ENCODE measurements around the gene SLCO2B1. TPM values are rescaled to one million over a fixed set of nuclear protein-coding genes. Genes with fewer than 3 reads are reported as not detected.

SLCO2B1 gene
- total and polyA plus RNA-seq, 2 experiments from 2014 or later: not detected

GRCh38 chr11:75160880-75161279, 10.0 kb downstream of the SLCO2B1 start:
- no peaks in the 10 kb centered on the region for H3K9me3 ChIP-seq (ENCODE audit: low read depth)
- no peaks in the 10 kb centered on the region for H3F3A ChIP-seq (ENCODE audit: insufficient read depth)
- in situ Hi-C loops (cut with MboI): no loop called here
- H3K27me3 ChIP-seq (replicated peaks; ENCODE audit: insufficient read depth): peaks cover 25% of the 10 kb centered on the region
- no peak overlapping the region for H2AFZ ChIP-seq
- H3K9me2 ChIP-seq (ENCODE audit: insufficient read depth): no peaks in the 10 kb centered on the region
- H3K4me2 ChIP-seq (ENCODE audit: unreplicated experiment): no peak overlapping the region
- WGBS, 2 experiments (ENCODE audit: low coverage in 1 of 2, low lambda C conversion rate in 2 of 2, missing lambda C conversion rate in 2 of 2): 73 to 78% methylated on average over 1 of the region's 1 CpG
- no peak for DNase-seq
- TF ChIP-seq EZH2 (IDR thresholded peaks at IDR 0.05; ENCODE audit: insufficient read depth, poor library complexity, severe bottlenecking): no peak
- no peak for TF ChIP-seq EZH2phosphoT487 (IDR thresholded peaks at IDR 0.05; ENCODE audit: insufficient read depth, low read depth)
- H4K20me1 ChIP-seq (ENCODE audit: insufficient read depth): no peaks in the 10 kb centered on the region
- no peaks in the 10 kb centered on the region for H3K79me2 ChIP-seq (ENCODE audit: insufficient read depth)
- H3K9ac ChIP-seq: no peak overlapping the region
- H3K4me1 ChIP-seq (ENCODE audit: insufficient read depth): no peaks in the 10 kb centered on the region
- H3K36me3 ChIP-seq (ENCODE audit: low read depth): no peaks in the 10 kb centered on the region
- no peak overlapping the region for H3K4me3 ChIP-seq
- no peak overlapping the region for H3K27ac ChIP-seq

GRCh38 chr11:75161506-75162095, 10.7 kb downstream of the SLCO2B1 start:
- Histone ChIP-seq H3K36me3 (ENCODE audit: low read depth) (no peaks in the 10 kb centered on the region), H3K27me3 (replicated peaks; ENCODE audit: insufficient read depth) (peaks cover 25% of the 10 kb centered on the region), H3K79me2 (ENCODE audit: insufficient read depth) (no peaks in the 10 kb centered on the region), H3K9ac (no peak overlapping the region), H3K4me1 (ENCODE audit: insufficient read depth) (no peaks in the 10 kb centered on the region), H3K4me3 (no peak overlapping the region), H3K4me2 (ENCODE audit: unreplicated experiment) (no peak overlapping the region), H4K20me1 (ENCODE audit: insufficient read depth) (no peaks in the 10 kb centered on the region), H3K27ac (no peak overlapping the region), H3K9me2 (ENCODE audit: insufficient read depth) (no peaks in the 10 kb centered on the region), H3F3A (ENCODE audit: insufficient read depth) (no peaks in the 10 kb centered on the region), H2AFZ (no peak overlapping the region), H3K9me3 (ENCODE audit: low read depth) (no peaks in the 10 kb centered on the region)
- WGBS, 2 experiments (ENCODE audit: low coverage in 1 of 2, low lambda C conversion rate in 2 of 2, missing lambda C conversion rate in 2 of 2): 30 to 32% methylated on average over 5 of the region's 5 CpGs
- in situ Hi-C loops (cut with MboI): no loop called here
- TF ChIP-seq EZH2phosphoT487 (IDR thresholded peaks at IDR 0.05; ENCODE audit: insufficient read depth, low read depth) (no peak), EZH2 (IDR thresholded peaks at IDR 0.05; ENCODE audit: insufficient read depth, poor library complexity, severe bottlenecking) (no peak)
- no peak for DNase-seq

GRCh38 chr11:75162954-75163353, 12.0 kb downstream of the SLCO2B1 start:
- Histone ChIP-seq H3K9me2 (ENCODE audit: insufficient read depth) (no peaks in the 10 kb centered on the region), H3F3A (ENCODE audit: insufficient read depth) (no peaks in the 10 kb centered on the region), H3K9me3 (ENCODE audit: low read depth) (no peaks in the 10 kb centered on the region), H2AFZ (no peak overlapping the region), H3K27ac (no peak overlapping the region), H3K4me3 (no peak overlapping the region), H3K27me3 (replicated peaks; ENCODE audit: insufficient read depth) (peaks cover 33% of the 10 kb centered on the region), H3K4me2 (ENCODE audit: unreplicated experiment) (no peak overlapping the region), H3K9ac (no peak overlapping the region), H3K79me2 (ENCODE audit: insufficient read depth) (no peaks in the 10 kb centered on the region), H3K4me1 (ENCODE audit: insufficient read depth) (no peaks in the 10 kb centered on the region), H4K20me1 (ENCODE audit: insufficient read depth) (no peaks in the 10 kb centered on the region), H3K36me3 (ENCODE audit: low read depth) (no peaks in the 10 kb centered on the region)
- no peak for TF ChIP-seq EZH2phosphoT487 (IDR thresholded peaks at IDR 0.05; ENCODE audit: insufficient read depth, low read depth)
- no peak for TF ChIP-seq EZH2 (IDR thresholded peaks at IDR 0.05; ENCODE audit: insufficient read depth, poor library complexity, severe bottlenecking)
- no peak for DNase-seq
- in situ Hi-C loops (cut with MboI): no loop called here
- WGBS, 2 experiments (ENCODE audit: low coverage in 1 of 2, low lambda C conversion rate in 2 of 2, missing lambda C conversion rate in 2 of 2): 41 to 45% methylated on average over 7 of the region's 7 CpGs

- no peaks in the 10 kb centered on the region for H4K20me1 ChIP-seq (ENCODE audit: insufficient read depth)
- in situ Hi-C loops (cut with MboI): no loop called here
- TF ChIP-seq EZH2 (IDR thresholded peaks at IDR 0.05; ENCODE audit: insufficient read depth, poor library complexity, severe bottlenecking): no peak
- no peak for TF ChIP-seq EZH2phosphoT487 (IDR thresholded peaks at IDR 0.05; ENCODE audit: insufficient read depth, low read depth)
- no peak overlapping the region for H3K4me3 ChIP-seq
- peaks cover 43% of the 10 kb centered on the region for H3K27me3 ChIP-seq (replicated peaks; ENCODE audit: insufficient read depth)
- no peaks in the 10 kb centered on the region for H3F3A ChIP-seq (ENCODE audit: insufficient read depth)
- H3K4me2 ChIP-seq (ENCODE audit: unreplicated experiment): no peak overlapping the region
- H3K27ac ChIP-seq: no peak overlapping the region
- 36 to 40% methylated on average over 24 of the region's 25 CpGs for WGBS, 2 experiments (ENCODE audit: low coverage in 1 of 2, low lambda C conversion rate in 2 of 2, missing lambda C conversion rate in 2 of 2)
- H3K4me1 ChIP-seq (ENCODE audit: insufficient read depth): no peaks in the 10 kb centered on the region
- H3K9ac ChIP-seq: no peak overlapping the region
- no peak overlapping the region for H2AFZ ChIP-seq
- no peaks in the 10 kb centered on the region for H3K9me2 ChIP-seq (ENCODE audit: insufficient read depth)
- H3K36me3 ChIP-seq (ENCODE audit: low read depth): no peaks in the 10 kb centered on the region
- DNase-seq: no peak
- no peaks in the 10 kb centered on the region for H3K9me3 ChIP-seq (ENCODE audit: low read depth)
- no peaks in the 10 kb centered on the region for H3K79me2 ChIP-seq (ENCODE audit: insufficient read depth)
Observed at GRCh38 chr11:75163921-75164849, 13.3 kb downstream of the SLCO2B1 start.
